DOHH2 (cell line): Measurements from ENCODE around the gene ZNF839.

Experiments used
- H3F3A ChIP-seq: fragments of 200-600 bp; sonication (generic), shearing (Covaris generic); 2 replicates; pipeline ENCODE4 v1.6.0; 2016; ENCODE audit warnings: antibody characterized with exemption, mild to moderate bottlenecking; ENCODE audit not compliant: control insufficient read depth, insufficient read depth
- H3K27ac ChIP-seq: fragments of 200-600 bp; sonication (generic); 2 replicates; pipeline ENCODE4 v1.5.1; 2014; ENCODE audit warnings: low read depth, mild to moderate bottlenecking, low read length, moderate library complexity
- H3K27me3 ChIP-seq: fragments of 200-600 bp; sonication (generic); 2 replicates; pipeline ENCODE4 v1.6.1; 2014; ENCODE audit warnings: mild to moderate bottlenecking, low read length, mixed read lengths; ENCODE audit not compliant: control insufficient read depth
- H3K36me3 ChIP-seq: fragments of 200-600 bp; sonication (generic); 2 replicates; pipeline ENCODE4 v1.6.1; 2014; ENCODE audit warnings: mild to moderate bottlenecking, low read length, moderate library complexity, mixed read lengths; ENCODE audit not compliant: control insufficient read depth
- H3K4me1 ChIP-seq: fragments of 200-600 bp; sonication (generic); 2 replicates; pipeline ENCODE4 v1.6.1; 2014; ENCODE audit warnings: mild to moderate bottlenecking, low read length, mixed read lengths; ENCODE audit not compliant: control insufficient read depth
- H3K4me2 ChIP-seq: fragments of 200-600 bp; sonication (generic); 2 replicates; pipeline ENCODE4 v1.6.0; 2014; ENCODE audit warnings: mild to moderate bottlenecking, low read length, moderate library complexity
- H3K4me3 ChIP-seq: fragments of 200-600 bp; sonication (generic); 2 replicates; pipeline ENCODE4 v1.5.1; 2014; ENCODE audit warnings: mild to moderate bottlenecking, low read length, mixed read lengths
- H3K79me2 ChIP-seq: fragments of 200-600 bp; sonication (generic); 2 replicates; pipeline ENCODE4 v1.6.1; 2014; ENCODE audit warnings: mild to moderate bottlenecking, low read length, mixed read lengths; ENCODE audit not compliant: control insufficient read depth
- H3K9me2 ChIP-seq: fragments of 200-600 bp; sonication (generic); replicated peaks from 2 replicates; pipeline ENCODE4 v1.6.1; 2014; ENCODE audit warnings: mild to moderate bottlenecking, low read length, mixed read lengths; ENCODE audit not compliant: control insufficient read depth
- H3K9me3 ChIP-seq: fragments of 200-600 bp; sonication (generic); 2 replicates; pipeline ENCODE4 v1.6.1; 2014; ENCODE audit warnings: antibody characterized with exemption, low read length, mixed read lengths; ENCODE audit not compliant: control insufficient read depth, insufficient read depth
- H4K20me1 ChIP-seq: fragments of 200-600 bp; sonication (generic); 2 replicates; pipeline ENCODE4 v1.6.0; 2014; ENCODE audit warnings: low read depth, mild to moderate bottlenecking, antibody characterized with exemption, low read length, moderate library complexity; ENCODE audit not compliant: control insufficient read depth, insufficient read depth
- CTCF ChIP-seq: fragments of 200-600 bp; sonication (generic); IDR thresholded peaks from one replicate; pipeline ENCODE4 v1.5.1; 2014; ENCODE audit warnings: antibody characterized with exemption, mild to moderate bottlenecking, low read depth, low read length; ENCODE audit not compliant: poor library complexity, severe bottlenecking
- EZH2phosphoT487 ChIP-seq: fragments of 200-600 bp; sonication (generic); IDR thresholded peaks from 2 replicates; pipeline ENCODE4 v1.6.1; 2017; ENCODE audit warnings: borderline replicate concordance, mild to moderate bottlenecking, antibody characterized with exemption, low read length, moderate library complexity, mixed read lengths

The ZNF839 gene

GRCh38 chr14:102371361-102371760 is 51.8 kb downstream of the ZNF839 start:
- Histone ChIP-seq H3K79me2 (peaks cover 52% of the 10 kb centered on the region), H4K20me1 (no peaks in the 10 kb centered on the region), H3K36me3 (peaks cover 2% of the 10 kb centered on the region; the same call in 1 of the 2 replicates), H3K4me2 (no peak overlapping the region), H3F3A (peaks cover 17% of the 10 kb centered on the region), H3K9me2 (no peaks in the 10 kb centered on the region), H3K27me3 (no peaks in the 10 kb centered on the region), H3K4me3 (no peak overlapping the region), H3K27ac (no peak overlapping the region), H3K4me1 (peaks cover 49% of the 10 kb centered on the region), H3K9me3 (no peaks in the 10 kb centered on the region)
- TF ChIP-seq EZH2phosphoT487: no peak
- TF ChIP-seq CTCF: no peak

- H3K27ac ChIP-seq: no peak overlapping the region
- no peaks in the 10 kb centered on the region for H3K9me2 ChIP-seq
- peaks cover 14% of the 10 kb centered on the region for H3K36me3 ChIP-seq
- H3K79me2 ChIP-seq: peaks cover 37% of the 10 kb centered on the region
- H3F3A ChIP-seq: peaks cover 4% of the 10 kb centered on the region; the same call in 1 of the 2 replicates
- H3K4me3 ChIP-seq: no peak overlapping the region
- no peaks in the 10 kb centered on the region for H3K27me3 ChIP-seq
- H3K4me1 ChIP-seq: peaks cover 32% of the 10 kb centered on the region
- no peak overlapping the region for H3K4me2 ChIP-seq
- no peaks in the 10 kb centered on the region for H4K20me1 ChIP-seq
- TF ChIP-seq EZH2phosphoT487 (no peak), CTCF (no peak)
- no peaks in the 10 kb centered on the region for H3K9me3 ChIP-seq
Measured at GRCh38 chr14:102373110-102373509, 53.6 kb downstream of the ZNF839 start.

- H3K9me3 ChIP-seq: no peaks in the 10 kb centered on the region
- H3K27ac ChIP-seq: no peak overlapping the region
- no peaks in the 10 kb centered on the region for H4K20me1 ChIP-seq
- peaks cover 18% of the 10 kb centered on the region for H3K36me3 ChIP-seq
- peaks cover 25% of the 10 kb centered on the region for H3K79me2 ChIP-seq
- peaks cover 20% of the 10 kb centered on the region for H3K4me1 ChIP-seq
- H3K27me3 ChIP-seq: no peaks in the 10 kb centered on the region
- no peaks in the 10 kb centered on the region for H3F3A ChIP-seq
- H3K9me2 ChIP-seq: no peaks in the 10 kb centered on the region
- no peak overlapping the region for H3K4me3 ChIP-seq
- no peak for TF ChIP-seq EZH2phosphoT487
- no peak for TF ChIP-seq CTCF
- H3K4me2 ChIP-seq: no peak overlapping the region
Measured at GRCh38 chr14:102374264-102374663, 54.7 kb downstream of the ZNF839 start.

GRCh38 chr14:102375119-102375518 is 55.6 kb downstream of the ZNF839 start:
- Histone ChIP-seq H4K20me1 (no peaks in the 10 kb centered on the region), H3K9me3 (no peaks in the 10 kb centered on the region), H3F3A (no peaks in the 10 kb centered on the region), H3K27me3 (no peaks in the 10 kb centered on the region), H3K36me3 (peaks cover 18% of the 10 kb centered on the region), H3K4me3 (no peak overlapping the region), H3K79me2 (peaks cover 20% of the 10 kb centered on the region), H3K27ac (no peak overlapping the region), H3K4me2 (no peak overlapping the region), H3K9me2 (no peaks in the 10 kb centered on the region), H3K4me1 (peaks cover 13% of the 10 kb centered on the region)
- no peak for TF ChIP-seq EZH2phosphoT487
- no peak for TF ChIP-seq CTCF
